CD1c-positive myeloid dendritic cell (primary cell): ENCODE measurements around the gene LY6G5B.

Experiments used
- DNase-seq: peaks from one replicate; pipeline ENCODE4 v3.0.0-alpha.2; 2016; ENCODE audit errors: extremely low spot score

The LY6G5B gene

GRCh38 chr6:31663126-31663960, 6.4 kb upstream of the LY6G5B start:
- DNase-seq, result no peak

- no peak for DNase-seq
Observed at GRCh38 chr6:31663961-31664789, 5.6 kb upstream of the LY6G5B start.

GRCh38 chr6:31664790-31665500, 4.8 kb upstream of the LY6G5B start, which contains the start of gene GPANK1:
GPANK1 (minus strand) TSS chr6:31664997; CDS start chr6:31664478, 519 bp downstream.
- peak; percentile 97 for DNase-seq

DNA sequence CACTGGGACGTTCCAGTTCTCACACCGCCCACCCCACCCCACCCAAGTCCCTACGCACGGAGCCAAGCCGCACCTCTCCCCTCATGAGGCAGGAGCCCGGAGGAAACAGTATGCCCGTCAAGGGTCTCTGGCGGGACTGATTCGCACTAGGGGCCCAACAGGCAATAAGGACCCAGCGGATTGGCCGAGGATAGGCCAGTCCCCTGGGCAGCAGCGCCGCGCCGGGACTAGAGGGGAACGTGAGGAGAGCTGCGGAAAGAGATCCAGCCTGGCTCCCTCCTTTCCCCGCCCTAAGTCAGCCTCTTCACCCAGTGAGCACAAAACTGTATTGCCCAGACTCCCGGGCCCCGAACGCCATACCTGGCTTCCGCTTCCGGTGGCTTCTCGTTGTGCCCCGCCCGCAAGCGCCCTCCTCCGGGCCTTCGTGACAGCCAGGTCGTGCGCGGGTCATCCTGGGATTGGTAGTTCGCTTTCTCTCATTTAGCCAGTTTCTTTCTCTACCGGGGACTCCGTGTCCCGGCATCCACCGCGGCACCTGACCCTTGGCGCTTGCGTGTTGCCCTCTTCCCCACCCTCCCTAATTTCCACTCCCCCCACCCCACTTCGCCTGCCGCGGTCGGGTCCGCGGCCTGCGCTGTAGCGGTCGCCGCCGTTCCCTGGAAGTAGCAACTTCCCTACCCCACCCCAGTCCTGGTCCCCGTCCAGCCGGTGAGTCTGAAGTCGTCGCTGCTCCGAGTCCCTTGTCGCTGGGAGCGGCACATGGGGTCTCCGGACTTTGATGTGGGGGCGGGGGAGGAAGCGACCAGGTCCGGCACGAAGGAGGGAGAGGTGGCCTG, 4.1 kb upstream of the LY6G5B start, which contains the start of gene CSNK2B:
CSNK2B (plus strand) TSS at position 580 of the 836 bp plus-strand sequence. CDS start 752 bp downstream, outside the sequence.
- DNase-seq, result peak; percentile 98

- DNase-seq, result peak; percentile 79
Observed at GRCh38 chr6:31666337-31666965, 3.3 kb upstream of the LY6G5B start.

GRCh38 chr6:31676322-31676903, 6.6 kb downstream of the LY6G5B start:
- DNase-seq, result no peak

DNA sequence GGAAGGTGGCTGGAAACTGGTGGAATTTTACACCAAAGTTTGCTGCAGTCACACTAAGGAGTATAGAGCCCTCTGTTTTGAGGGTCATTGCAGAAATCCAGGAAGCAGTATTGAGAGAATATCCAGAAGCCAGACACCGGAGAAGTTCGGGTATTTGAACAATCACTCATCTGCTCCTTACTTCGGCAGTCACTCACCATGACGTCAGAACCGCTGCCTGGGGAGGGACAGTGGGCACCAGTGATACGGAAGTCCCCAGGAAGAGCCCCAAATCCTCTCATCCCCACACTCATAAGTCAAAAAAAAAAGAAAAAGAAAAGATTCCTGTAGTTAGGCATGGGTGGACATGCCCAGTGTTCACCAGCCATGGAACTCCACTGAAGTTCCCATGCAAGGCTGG, 7.1 kb downstream of the LY6G5B start:
- DNase-seq, result no peak

DNA sequence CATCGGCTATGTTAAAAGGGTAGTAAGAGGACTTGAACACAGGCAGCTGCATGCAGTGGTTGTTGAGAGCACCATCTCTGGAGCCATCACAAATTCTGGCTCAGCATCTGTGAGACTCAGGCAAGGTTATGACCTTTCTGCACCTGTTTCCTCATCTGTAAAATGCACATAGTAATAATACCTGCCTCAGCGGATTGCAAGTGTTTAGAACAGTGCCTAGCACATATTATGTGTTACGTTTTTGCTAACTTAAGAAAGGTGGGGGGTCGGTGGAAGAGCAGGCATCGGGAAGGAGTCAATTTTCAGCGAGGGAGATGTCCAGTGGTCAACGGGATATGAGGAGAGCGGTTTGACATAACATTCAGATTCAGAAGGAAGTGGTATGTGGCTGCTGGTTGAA, 8.2 kb downstream of the LY6G5B start:
- no peak for DNase-seq

DNA sequence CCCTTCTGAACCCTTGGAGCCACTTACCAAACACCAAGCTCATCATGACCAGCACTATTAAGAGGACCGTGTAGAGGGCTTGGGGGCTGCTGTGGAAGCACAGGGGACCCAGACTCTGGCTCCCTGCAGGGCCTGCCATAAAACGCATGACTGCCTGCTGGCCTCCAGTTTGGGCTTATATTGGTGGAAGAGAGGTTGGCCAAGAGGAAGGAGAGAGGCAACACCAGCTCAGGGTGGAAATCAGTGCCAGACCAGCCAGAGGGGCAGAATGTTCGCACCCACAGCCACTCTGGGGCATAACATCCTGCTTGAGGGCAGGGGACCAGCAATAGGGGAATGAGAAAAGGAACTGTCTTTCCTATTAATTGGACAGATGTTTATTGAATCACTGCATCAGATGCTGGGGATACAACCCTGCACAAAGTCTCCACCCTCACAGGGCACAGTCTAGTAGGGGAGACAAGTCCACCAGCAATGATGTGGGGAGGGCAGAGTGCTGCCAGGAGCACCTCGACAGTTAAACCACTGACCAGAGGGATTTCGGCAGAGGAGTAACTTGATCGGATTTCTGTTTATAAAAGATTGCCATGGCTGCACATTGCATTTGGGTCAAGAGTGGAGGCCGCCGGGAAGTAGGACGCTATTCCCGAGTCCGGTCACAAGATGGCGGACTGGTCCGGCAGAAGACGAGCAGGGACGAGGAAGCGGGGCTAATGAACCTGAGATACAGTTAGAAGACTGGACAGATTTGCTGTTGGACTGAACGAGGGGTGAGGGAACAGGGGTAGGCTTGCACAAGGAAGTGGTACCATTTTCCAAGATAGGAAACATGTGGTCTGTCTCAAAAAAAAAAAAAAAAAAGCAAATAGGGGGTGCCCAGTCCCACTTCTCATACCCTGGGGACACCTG, 10.7 kb downstream of the LY6G5B start, which contains the start of gene LY6G5C:
LY6G5C (minus strand) TSS at position 842 of the 909 bp plus-strand sequence; CDS start at position 148, 694 bp downstream.
- DNase-seq, result peak; percentile 71

DNA sequence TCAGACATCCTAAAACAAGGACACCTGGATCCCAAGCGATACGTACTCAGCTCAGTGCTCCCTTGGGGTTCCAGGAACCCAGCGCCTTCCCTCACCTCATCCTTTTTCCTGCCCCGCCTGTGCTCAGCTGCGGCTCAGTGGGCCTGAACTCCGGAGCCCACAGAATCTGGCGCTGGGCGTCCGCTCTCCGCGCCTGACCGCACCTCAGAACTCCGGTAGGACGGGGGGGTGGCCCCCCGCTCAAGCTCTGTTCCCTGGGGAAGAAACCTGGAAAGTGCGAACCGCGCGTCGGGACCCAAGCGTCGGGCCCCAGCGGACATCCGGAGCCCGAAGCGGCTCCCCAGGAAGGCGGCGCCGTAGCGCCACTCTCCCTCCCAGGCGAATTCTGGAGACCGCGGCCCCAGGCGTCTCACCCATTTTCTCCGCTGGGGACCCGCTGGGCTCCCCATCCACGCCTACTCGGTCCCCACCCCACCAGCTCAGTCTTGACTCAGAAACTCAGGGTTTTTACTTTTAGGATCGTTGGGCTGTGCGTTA, 11.4 kb downstream of the LY6G5B start:
- DNase-seq, result peak; percentile 39

DNA sequence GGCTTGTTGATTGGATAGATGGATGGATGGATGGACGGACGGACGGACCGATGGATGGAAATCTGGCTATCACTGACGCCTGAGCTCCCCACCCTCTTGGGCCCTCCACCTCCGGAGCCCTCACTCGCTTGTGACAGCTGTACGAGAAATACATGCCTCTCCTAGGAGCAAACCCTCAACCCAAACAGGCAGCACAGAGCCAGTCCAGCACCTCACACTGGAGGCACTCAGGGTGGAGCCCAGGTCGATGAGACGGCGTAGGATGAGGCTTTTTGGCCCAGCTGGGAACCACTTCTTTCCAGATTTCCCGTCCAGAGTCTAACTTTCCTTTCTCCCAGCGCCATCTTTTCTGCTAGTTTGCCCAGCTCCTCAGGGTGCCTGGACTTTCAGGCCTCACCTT, 13.8 kb downstream of the LY6G5B start:
- DNase-seq, result no peak

DNA sequence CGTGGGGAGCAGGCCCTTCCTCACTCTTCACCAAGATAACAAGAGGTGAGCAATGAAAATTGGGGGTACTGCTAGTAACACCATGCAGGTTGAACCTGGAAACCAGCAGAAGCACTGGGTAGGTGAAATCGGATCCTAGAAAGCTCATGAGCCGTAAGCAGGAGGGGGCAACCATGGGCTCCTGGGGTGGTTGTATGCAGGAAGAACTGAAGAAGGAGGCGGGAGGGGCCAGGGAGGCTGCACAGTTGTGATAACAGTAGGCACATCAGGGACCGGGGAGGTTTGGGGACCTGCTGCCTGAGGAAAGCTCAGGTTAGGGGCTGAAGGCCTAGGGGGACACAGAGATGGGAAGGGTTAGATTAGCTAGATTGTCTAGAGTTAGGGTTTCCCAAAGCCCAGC, 16.7 kb downstream of the LY6G5B start:
- DNase-seq, result no peak

GRCh38 chr6:31687321-31687720, 17.5 kb downstream of the LY6G5B start:
- no peak for DNase-seq

GRCh38 chr6:31687860-31688693, 18.3 kb downstream of the LY6G5B start:
- no peak for DNase-seq

DNA sequence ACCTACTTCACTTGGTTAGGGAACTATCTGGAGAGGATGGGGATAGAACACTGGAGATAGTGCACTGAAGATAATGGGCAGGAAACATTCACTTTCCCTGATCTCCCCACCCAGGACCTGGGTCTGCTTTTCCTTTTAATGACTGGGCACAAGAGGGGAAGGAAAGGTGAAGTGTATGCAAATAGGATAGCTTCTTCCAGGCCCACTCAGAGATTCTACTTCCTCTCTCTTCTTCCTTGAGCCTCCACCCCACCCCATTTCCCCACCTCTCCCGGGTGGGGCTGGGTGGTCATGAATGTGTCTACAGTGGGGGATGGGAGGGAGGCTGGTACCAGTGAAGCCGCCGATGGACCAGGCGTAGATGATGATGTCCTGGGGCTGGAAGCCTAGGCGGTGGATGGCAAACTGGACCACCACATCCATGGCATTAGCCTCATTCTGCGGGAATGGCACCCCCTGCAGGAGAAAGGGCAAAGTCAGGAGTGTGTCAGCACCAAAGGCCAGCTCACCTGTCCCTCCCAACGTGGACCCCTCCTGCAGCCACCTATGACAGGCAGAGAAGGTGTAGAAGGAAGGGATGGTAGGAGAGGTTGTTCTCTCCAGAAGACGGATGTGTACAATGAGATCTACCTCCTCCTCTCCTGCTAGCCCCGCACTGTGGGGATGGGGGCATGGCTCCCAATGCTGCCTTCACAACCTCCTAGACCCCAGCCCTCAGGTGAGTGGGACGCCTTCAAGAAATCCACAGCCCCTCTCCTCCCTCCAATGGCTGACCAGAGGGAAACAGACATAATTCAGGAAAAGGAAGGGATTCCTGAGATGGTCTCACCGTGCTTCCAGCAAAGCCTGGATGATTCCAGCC, 19.7 kb downstream of the LY6G5B start:
- no peak for DNase-seq

- no peak for DNase-seq
Observed at GRCh38 chr6:31690231-31691077, 20.7 kb downstream of the LY6G5B start.
